Measurements from ENCODE around the gene DIS3L2.
"Not testable (repeated sequence)": the region's sequence is repeated elsewhere in the genome, so short reads cannot be mapped to it uniquely, and the experiment has no call there.

DNA sequence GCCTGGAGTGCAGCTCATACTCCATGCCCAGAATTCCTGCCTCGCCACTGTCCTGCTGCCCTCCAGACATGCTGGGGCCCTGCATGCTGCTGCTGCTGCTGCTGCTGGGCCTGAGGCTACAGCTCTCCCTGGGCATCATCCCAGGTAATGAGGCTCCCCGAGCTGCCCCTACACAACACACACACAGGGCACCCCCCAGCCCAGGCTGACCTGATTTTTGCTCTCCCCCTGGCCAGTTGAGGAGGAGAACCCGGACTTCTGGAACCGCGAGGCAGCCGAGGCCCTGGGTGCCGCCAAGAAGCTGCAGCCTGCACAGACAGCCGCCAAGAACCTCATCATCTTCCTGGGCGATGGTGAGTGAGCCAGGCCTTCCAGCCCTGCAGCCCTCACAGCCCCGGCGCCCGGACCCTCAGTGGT, 417.2 kb downstream of the DIS3L2 start, which contains the start of gene ALPP:
- not testable (repeated sequence) for TF ChIP-seq POLR2A (IDR thresholded peaks at IDR 0.05)
- TF ChIP-seq, protein P1, sequence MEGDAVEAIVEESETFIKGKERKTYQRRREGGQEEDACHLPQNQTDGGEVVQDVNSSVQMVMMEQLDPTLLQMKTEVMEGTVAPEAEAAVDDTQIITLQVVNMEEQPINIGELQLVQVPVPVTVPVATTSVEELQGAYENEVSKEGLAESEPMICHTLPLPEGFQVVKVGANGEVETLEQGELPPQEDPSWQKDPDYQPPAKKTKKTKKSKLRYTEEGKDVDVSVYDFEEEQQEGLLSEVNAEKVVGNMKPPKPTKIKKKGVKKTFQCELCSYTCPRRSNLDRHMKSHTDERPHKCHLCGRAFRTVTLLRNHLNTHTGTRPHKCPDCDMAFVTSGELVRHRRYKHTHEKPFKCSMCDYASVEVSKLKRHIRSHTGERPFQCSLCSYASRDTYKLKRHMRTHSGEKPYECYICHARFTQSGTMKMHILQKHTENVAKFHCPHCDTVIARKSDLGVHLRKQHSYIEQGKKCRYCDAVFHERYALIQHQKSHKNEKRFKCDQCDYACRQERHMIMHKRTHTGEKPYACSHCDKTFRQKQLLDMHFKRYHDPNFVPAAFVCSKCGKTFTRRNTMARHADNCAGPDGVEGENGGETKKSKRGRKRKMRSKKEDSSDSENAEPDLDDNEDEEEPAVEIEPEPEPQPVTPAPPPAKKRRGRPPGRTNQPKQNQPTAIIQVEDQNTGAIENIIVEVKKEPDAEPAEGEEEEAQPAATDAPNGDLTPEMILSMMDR (IDR thresholded peaks at IDR 0.05), result not testable (repeated sequence)

All from uterus (tissue), 2 donors.